Measurements from ENCODE around the gene DUS1L. TPM values are rescaled to one million over a fixed set of nuclear protein-coding genes. Genes with fewer than 3 reads are reported as not detected.

Gene DUS1L
- total RNA-seq, 1 experiment from 2014 or later: 176 TPM

DNA sequence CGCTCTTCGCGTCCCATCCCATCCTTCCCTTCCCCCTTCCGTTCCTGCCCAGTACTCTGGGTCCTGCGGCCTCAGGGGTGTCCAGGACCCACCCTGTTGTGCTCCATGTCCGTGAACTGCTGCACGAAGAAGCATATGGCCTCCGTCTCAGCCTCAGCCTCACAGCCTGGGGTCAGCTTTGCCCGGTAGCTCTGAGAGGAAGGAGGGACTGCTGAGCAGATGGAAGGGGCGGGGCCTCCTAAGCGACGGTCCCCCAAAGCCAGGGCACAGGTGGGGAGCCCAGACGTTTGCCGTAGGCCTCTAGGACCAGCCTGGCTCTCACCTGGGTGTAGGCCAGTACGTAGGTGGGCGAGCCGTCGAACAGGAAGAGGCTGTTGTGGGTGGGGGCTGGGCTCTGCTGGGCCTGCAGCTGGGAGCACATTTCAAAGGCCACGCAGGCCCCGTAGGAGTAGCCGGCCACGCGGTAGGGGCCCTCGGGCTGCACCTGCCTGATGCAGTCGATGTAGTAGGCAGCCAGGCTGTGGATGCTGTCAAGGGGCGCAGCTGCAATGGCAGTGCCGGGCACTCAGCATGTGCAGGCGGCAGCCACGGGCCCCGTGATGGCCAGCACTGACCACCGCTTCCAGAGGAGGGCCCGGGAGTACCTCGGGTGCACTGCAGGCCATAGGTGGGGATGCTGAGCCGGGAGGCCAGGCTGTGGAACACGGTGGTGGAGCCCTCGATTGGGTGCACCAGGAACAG lies 14.6 kb upstream of the DUS1L start:
- Histone ChIP-seq H3K4me2 (ENCODE audit: low read length) (no peak overlapping the region), H3K36me3 (ENCODE audit: control insufficient read depth in 1 of 2, insufficient read depth in 2 of 2, low read length in 2 of 2) (peaks cover 52 to 60% of the 10 kb centered on the region in 2 experiments), H3K27me3 (ENCODE audit: insufficient read depth, low read length) (no peaks in the 10 kb centered on the region), H2AFZ (ENCODE audit: low read depth, low read length, poor library complexity, severe bottlenecking) (no peak overlapping the region), H3K4me3 (replicated peaks in 1 of 2; ENCODE audit: low read depth in 1 of 2, low read length in 2 of 2) (no peak overlapping the region), H3K79me2 (ENCODE audit: insufficient read depth, low read length) (peaks cover 10% of the 10 kb centered on the region; the same call in 1 of the 2 replicates), H3K9me3 (ENCODE audit: control insufficient read depth in 1 of 2, insufficient read depth in 1 of 2, low read depth in 1 of 2, low read length in 2 of 2) (no peaks in the 10 kb centered on the region), H3K4me1 (ENCODE audit: control insufficient read depth in 1 of 2, insufficient read depth in 2 of 2, low read length in 2 of 2) (no peaks in the 10 kb centered on the region), H4K20me1 (ENCODE audit: insufficient read depth) (peaks cover 9% of the 10 kb centered on the region; the same call in 1 of the 2 replicates), H3K9me2 (ENCODE audit: insufficient read depth) (no peaks in the 10 kb centered on the region), H3K27ac (ENCODE audit: low read depth, low read length) (no peak overlapping the region; the same call in 1 of the 2 replicates), H3K9ac (ENCODE audit: low read length) (no peak overlapping the region)
- CTCF ChIA-PET: no interaction called here
- intact Hi-C loops (cut with micrococcal nuclease): no loop called here
- ATAC-seq: no peak
- BruUV-seq (replicated peaks): no TSS peak
- DNase-seq (ENCODE audit: low read depth, low spot score): no peak
- POLR2A ChIA-PET: interaction anchor here (1.4 kb wide), 1 partner anchor 50 kb away, joined by 3 read pairs; no protein-coding TSS in a partner anchor
- TF ChIP-seq EGR1 (IDR thresholded peaks at IDR 0.05; ENCODE audit: low read depth) (no peak), SRF (IDR thresholded peaks at IDR 0.05; ENCODE audit: low read depth) (no peak), ZFX (IDR thresholded peaks at IDR 0.05) (no peak), CBX3 (IDR thresholded peaks at IDR 0.05; ENCODE audit: low read depth) (no peak), POLR2AphosphoS5 (IDR thresholded peaks at IDR 0.05; ENCODE audit: low read depth, low read length) (no peak), CEBPB (IDR thresholded peaks at IDR 0.05; ENCODE audit: low read depth) (no peak), YY1 (IDR thresholded peaks at IDR 0.05; ENCODE audit: extremely low read depth, insufficient replicate concordance, low read depth, low read length) (no peak), JUND (IDR thresholded peaks at IDR 0.05) (no peak), EZH2phosphoT487 (IDR thresholded peaks at IDR 0.05; ENCODE audit: borderline replicate concordance) (no peak), EZH2 (IDR thresholded peaks at IDR 0.05) (no peak), POLR2A (IDR thresholded peaks at IDR 0.05; ENCODE audit: borderline replicate concordance, extremely low read depth, insufficient read depth, insufficient read length) (no peak)
- TF ChIP-seq, protein P1, sequence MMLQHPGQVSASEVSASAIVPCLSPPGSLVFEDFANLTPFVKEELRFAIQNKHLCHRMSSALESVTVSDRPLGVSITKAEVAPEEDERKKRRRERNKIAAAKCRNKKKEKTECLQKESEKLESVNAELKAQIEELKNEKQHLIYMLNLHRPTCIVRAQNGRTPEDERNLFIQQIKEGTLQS (IDR thresholded peaks at IDR 0.05): no peak
- TF ChIP-seq, protein P2, sequence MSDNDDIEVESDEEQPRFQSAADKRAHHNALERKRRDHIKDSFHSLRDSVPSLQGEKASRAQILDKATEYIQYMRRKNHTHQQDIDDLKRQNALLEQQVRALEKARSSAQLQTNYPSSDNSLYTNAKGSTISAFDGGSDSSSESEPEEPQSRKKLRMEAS (IDR thresholded peaks at IDR 0.05): no peak
- TF ChIP-seq, protein P3, sequence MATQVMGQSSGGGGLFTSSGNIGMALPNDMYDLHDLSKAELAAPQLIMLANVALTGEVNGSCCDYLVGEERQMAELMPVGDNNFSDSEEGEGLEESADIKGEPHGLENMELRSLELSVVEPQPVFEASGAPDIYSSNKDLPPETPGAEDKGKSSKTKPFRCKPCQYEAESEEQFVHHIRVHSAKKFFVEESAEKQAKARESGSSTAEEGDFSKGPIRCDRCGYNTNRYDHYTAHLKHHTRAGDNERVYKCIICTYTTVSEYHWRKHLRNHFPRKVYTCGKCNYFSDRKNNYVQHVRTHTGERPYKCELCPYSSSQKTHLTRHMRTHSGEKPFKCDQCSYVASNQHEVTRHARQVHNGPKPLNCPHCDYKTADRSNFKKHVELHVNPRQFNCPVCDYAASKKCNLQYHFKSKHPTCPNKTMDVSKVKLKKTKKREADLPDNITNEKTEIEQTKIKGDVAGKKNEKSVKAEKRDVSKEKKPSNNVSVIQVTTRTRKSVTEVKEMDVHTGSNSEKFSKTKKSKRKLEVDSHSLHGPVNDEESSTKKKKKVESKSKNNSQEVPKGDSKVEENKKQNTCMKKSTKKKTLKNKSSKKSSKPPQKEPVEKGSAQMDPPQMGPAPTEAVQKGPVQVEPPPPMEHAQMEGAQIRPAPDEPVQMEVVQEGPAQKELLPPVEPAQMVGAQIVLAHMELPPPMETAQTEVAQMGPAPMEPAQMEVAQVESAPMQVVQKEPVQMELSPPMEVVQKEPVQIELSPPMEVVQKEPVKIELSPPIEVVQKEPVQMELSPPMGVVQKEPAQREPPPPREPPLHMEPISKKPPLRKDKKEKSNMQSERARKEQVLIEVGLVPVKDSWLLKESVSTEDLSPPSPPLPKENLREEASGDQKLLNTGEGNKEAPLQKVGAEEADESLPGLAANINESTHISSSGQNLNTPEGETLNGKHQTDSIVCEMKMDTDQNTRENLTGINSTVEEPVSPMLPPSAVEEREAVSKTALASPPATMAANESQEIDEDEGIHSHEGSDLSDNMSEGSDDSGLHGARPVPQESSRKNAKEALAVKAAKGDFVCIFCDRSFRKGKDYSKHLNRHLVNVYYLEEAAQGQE (IDR thresholded peaks at IDR 0.05; ENCODE audit: low read depth): no peak
- TF ChIP-seq, protein P4, sequence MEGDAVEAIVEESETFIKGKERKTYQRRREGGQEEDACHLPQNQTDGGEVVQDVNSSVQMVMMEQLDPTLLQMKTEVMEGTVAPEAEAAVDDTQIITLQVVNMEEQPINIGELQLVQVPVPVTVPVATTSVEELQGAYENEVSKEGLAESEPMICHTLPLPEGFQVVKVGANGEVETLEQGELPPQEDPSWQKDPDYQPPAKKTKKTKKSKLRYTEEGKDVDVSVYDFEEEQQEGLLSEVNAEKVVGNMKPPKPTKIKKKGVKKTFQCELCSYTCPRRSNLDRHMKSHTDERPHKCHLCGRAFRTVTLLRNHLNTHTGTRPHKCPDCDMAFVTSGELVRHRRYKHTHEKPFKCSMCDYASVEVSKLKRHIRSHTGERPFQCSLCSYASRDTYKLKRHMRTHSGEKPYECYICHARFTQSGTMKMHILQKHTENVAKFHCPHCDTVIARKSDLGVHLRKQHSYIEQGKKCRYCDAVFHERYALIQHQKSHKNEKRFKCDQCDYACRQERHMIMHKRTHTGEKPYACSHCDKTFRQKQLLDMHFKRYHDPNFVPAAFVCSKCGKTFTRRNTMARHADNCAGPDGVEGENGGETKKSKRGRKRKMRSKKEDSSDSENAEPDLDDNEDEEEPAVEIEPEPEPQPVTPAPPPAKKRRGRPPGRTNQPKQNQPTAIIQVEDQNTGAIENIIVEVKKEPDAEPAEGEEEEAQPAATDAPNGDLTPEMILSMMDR (IDR thresholded peaks at IDR 0.05 in 2 of 3, conservative IDR thresholded peaks at IDR 0.05 in 1 of 3; ENCODE audit: borderline replicate concordance in 1 of 3, insufficient read depth in 1 of 3, low read depth in 2 of 3, low read length in 2 of 3): no peak
- RAD21 ChIA-PET (ENCODE audit: low non-redundant PET in 1 of 2, low total read pairs in 2 of 2, uncharacterized antibody in 2 of 2, unreplicated experiment in 2 of 2): no interaction called here
